K562 (cell line): Measurements from ENCODE around the gene NTSR2.

Experiments
- CCAR2 ChIP-seq: fragments of 200-400 bp; formaldehyde crosslinking; IDR thresholded peaks from 2 replicates; pipeline ENCODE4 v1.6.1; 2017; ENCODE audit warnings: mild to moderate bottlenecking, low read depth, low read length
- CTCF ChIP-seq, 3 experiments: IDR thresholded peaks in 2 of 3; conservative IDR thresholded peaks in 1 of 3; 2 replicates each; pipeline ENCODE4 v1.5.1; 2011 to 2012; ENCODE audit warnings: low read length in 3 of 3, mild to moderate bottlenecking in 3 of 3, control low read depth in 2 of 3, improper control_type of control experiment in 1 of 3, inconsistent platforms in 1 of 3, low read depth in 1 of 3, mixed read lengths in 1 of 3, moderate library complexity in 1 of 3; ENCODE audit not compliant: insufficient read depth in 2 of 3
- MAFK ChIP-seq: IDR thresholded peaks from 2 replicates; pipeline ENCODE4 v1.6.1; 2011; ENCODE audit warnings: low read length, improper control_type of control experiment
- SMARCA5 ChIP-seq: fragments of 450-650 bp; IDR thresholded peaks from 2 replicates; pipeline ENCODE4 v1.6.1; 2016
- SP1 ChIP-seq: sonication (generic); formaldehyde crosslinking; IDR thresholded peaks from 2 replicates; pipeline ENCODE4 v1.8.1; 2022; ENCODE audit warnings: mild to moderate bottlenecking, missing genetic modification reagents
- TBL1XR1 ChIP-seq, 2 experiments: IDR thresholded peaks; 2 replicates each; pipeline ENCODE4 v1.6.1; 2012; ENCODE audit warnings: improper control_type of control experiment in 2 of 2, low read length in 2 of 2, mild to moderate bottlenecking in 1 of 2
- TBP ChIP-seq: optimal IDR thresholded peaks from 2 replicates; pipeline ENCODE3; 2011; ENCODE audit warnings: low read depth, low read length, improper control_type of control experiment
- TRIM25 ChIP-seq: fragments of 450-650 bp; IDR thresholded peaks from 2 replicates; pipeline ENCODE4 v1.7.0; 2016; ENCODE audit warnings: borderline replicate concordance
- ZKSCAN1 ChIP-seq: fragments of 150-350 bp; IDR thresholded peaks from 2 replicates; pipeline ENCODE4 v1.6.1; 2016; ENCODE audit warnings: low read depth, low read length

DNA sequence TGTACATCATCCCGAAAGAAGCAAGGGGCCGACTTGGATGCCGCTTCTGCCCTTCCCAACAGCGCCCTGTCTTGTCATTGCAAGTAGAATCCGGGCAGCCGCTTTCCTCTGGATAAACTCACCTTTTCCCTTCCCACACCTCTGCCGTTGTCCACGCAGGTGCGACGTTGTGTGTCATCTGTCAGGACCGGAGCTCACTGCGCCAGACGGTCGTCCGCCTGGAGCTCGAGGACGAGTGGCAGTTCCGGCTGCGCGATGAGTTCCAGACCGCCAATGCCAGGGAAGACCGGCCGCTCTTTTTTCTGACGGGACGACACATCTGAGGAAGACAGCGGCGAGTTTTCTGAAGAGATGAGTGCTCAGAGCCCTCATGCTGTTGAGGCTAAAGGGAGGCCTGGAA, 29.9 kb downstream of the NTSR2 start:
- no peak for TF ChIP-seq TRIM25
- no peak for TF ChIP-seq TBP
- no peak for TF ChIP-seq ZKSCAN1
- no peak for TF ChIP-seq CTCF (IDR thresholded peaks at IDR 0.05 in 2 of 3, conservative IDR thresholded peaks at IDR 0.05 in 1 of 3; ENCODE audit: insufficient read depth in 2 of 3, low read depth in 1 of 3, low read length in 3 of 3)
- no peak for TF ChIP-seq TBL1XR1 (IDR thresholded peaks at IDR 0.05; ENCODE audit: low read length in 2 of 2)
- TF ChIP-seq MAFK = no peak
- no peak for TF ChIP-seq SP1 (CRISPR knock-in tag)
- TF ChIP-seq CCAR2 = no peak
- no peak for TF ChIP-seq SMARCA5
